ENCODE results near the gene BCAR3.

BCAR3 gene

GRCh38 chr1:93567255-93567918 is 114.2 kb downstream of the BCAR3 start (continued):
- TF ChIP-seq ZBTB26 (tag by site-specific recombination; optimal IDR thresholded peaks at IDR 0.05): no peak
- no peak for TF ChIP-seq ZFP41 (tag by site-specific recombination; IDR thresholded peaks at IDR 0.05; ENCODE audit: borderline replicate concordance)
- TF ChIP-seq PBX3 (CRISPR knock-in tag; IDR thresholded peaks at IDR 0.05): no peak
- TF ChIP-seq ZNF529 (tag by site-specific recombination; IDR thresholded peaks at IDR 0.05; ENCODE audit: insufficient replicate concordance): no peak
- TF ChIP-seq WT1 (tag by site-specific recombination; IDR thresholded peaks at IDR 0.05): no peak
- no peak for TF ChIP-seq ZNF776 (tag by site-specific recombination; IDR thresholded peaks at IDR 0.05; ENCODE audit: borderline replicate concordance)
- no peak for TF ChIP-seq FEZF1 (tag by site-specific recombination; IDR thresholded peaks at IDR 0.05)
- no peak for TF ChIP-seq ZNF16 (tag by site-specific recombination; IDR thresholded peaks at IDR 0.05; ENCODE audit: low read depth)
- no peak for TF ChIP-seq PATZ1 (tag by site-specific recombination; IDR thresholded peaks at IDR 0.05)
- TF ChIP-seq ZNF677 (tag by site-specific recombination; IDR thresholded peaks at IDR 0.05): no peak
- TF ChIP-seq ZNF138 (tag by site-specific recombination; IDR thresholded peaks at IDR 0.05; ENCODE audit: borderline replicate concordance): no peak
- no peak for TF ChIP-seq ZBTB21 (tag by site-specific recombination; IDR thresholded peaks at IDR 0.05)
- TF ChIP-seq ZNF311 (tag by site-specific recombination; IDR thresholded peaks at IDR 0.05; ENCODE audit: borderline replicate concordance): no peak
- no peak for TF ChIP-seq PRDM6 (tag by site-specific recombination; IDR thresholded peaks at IDR 0.05)
- TF ChIP-seq ZFHX2 (tag by site-specific recombination; conservative IDR thresholded peaks at IDR 0.05): peak; percentile 27; the same call in 1 of the 2 replicates
- no peak for TF ChIP-seq ZNF302 (tag by site-specific recombination; IDR thresholded peaks at IDR 0.05; ENCODE audit: low read depth)
- TF ChIP-seq SP7 (tag by site-specific recombination; IDR thresholded peaks at IDR 0.05): peak; percentile 40; the same call in 1 of the 2 replicates
- TF ChIP-seq ZNF629 (tag by site-specific recombination; IDR thresholded peaks at IDR 0.05): peak; percentile 53
- 0 out of 2 replicates have a peak, but pooled peaks have one; percentile 31 for TF ChIP-seq ZFP37 (tag by site-specific recombination; IDR thresholded peaks at IDR 0.05)
- no peak for TF ChIP-seq ZNF239 (tag by site-specific recombination; IDR thresholded peaks at IDR 0.05)
- peak; percentile 38; the same call in 1 of the 2 replicates for TF ChIP-seq ZNF366 (tag by site-specific recombination; conservative IDR thresholded peaks at IDR 0.05)
- no peak for TF ChIP-seq ZNF48 (tag by site-specific recombination; IDR thresholded peaks at IDR 0.05)
- TF ChIP-seq ZSCAN4 (tag by site-specific recombination; IDR thresholded peaks at IDR 0.05): no peak
- no peak for TF ChIP-seq ZNF140 (tag by site-specific recombination; IDR thresholded peaks at IDR 0.05)
- TF ChIP-seq EGR2 (tag by site-specific recombination; IDR thresholded peaks at IDR 0.05; ENCODE audit: low read depth): 0 out of 2 replicates have a peak, but pooled peaks have one; percentile 13
- no peak for TF ChIP-seq ZNF626 (tag by site-specific recombination; IDR thresholded peaks at IDR 0.05)
- no peak for TF ChIP-seq ZNF223 (tag by site-specific recombination; IDR thresholded peaks at IDR 0.05)
- TF ChIP-seq ZNF202 (tag by site-specific recombination; IDR thresholded peaks at IDR 0.05; ENCODE audit: borderline replicate concordance): no peak
- TF ChIP-seq ZNF624 (tag by site-specific recombination; IDR thresholded peaks at IDR 0.05): no peak
- no peak for TF ChIP-seq ZNF335 (tag by site-specific recombination; conservative IDR thresholded peaks at IDR 0.05)
- no peak for TF ChIP-seq ZNF266 (tag by site-specific recombination; IDR thresholded peaks at IDR 0.05; ENCODE audit: low read depth)
- no peak for TF ChIP-seq ZNF558 (tag by site-specific recombination; IDR thresholded peaks at IDR 0.05)
- no peak for TF ChIP-seq ZNF133 (tag by site-specific recombination; IDR thresholded peaks at IDR 0.05)
- TF ChIP-seq ZNF391 (tag by site-specific recombination; IDR thresholded peaks at IDR 0.05; ENCODE audit: borderline replicate concordance, low read depth): no peak
- TF ChIP-seq ZNF114 (tag by site-specific recombination; IDR thresholded peaks at IDR 0.05): no peak
